Gastrocnemius medialis (tissue), 4 donors: Measurements from ENCODE around the gene DMKN. TPM values are rescaled to one million over a fixed set of nuclear protein-coding genes. Genes with fewer than 3 reads are reported as not detected.

Experiments used
- ATAC-seq, 2 donors: fragments of 150-250 bp; one replicate each; pipeline ENCODE4 v1.9.1; 2016
- DNase-seq, 2 donors: peaks; one replicate each; pipeline ENCODE4 v3.0.0-alpha.2; 2019
- H3K27ac ChIP-seq, 4 donors: fragments of 200-600 bp; sonication (generic); 1 replicate in 1 of 4; 2 replicates in 3 of 4; pipeline ENCODE4 v1.5.1; 2016 to 2018; ENCODE audit warnings: mild to moderate bottlenecking in 2 of 4, moderate library complexity in 1 of 4
- H3K27me3 ChIP-seq, 3 donors: fragments of 200-600 bp; sonication (generic) in 2 of 3; 1 replicate in 1 of 3; 2 replicates in 2 of 3; pipeline versions ENCODE4 v1.5.1 to v1.6.0; 2016 to 2019; ENCODE audit warnings: mild to moderate bottlenecking in 1 of 3, moderate library complexity in 1 of 3
- H3K36me3 ChIP-seq, 2 donors: fragments of 200-600 bp; sonication (generic) in 1 of 2; one replicate each; pipeline ENCODE4 v1.5.1; 2017 to 2018
- H3K4me1 ChIP-seq, 2 donors: fragments of 200-600 bp; sonication (generic) in 1 of 2; one replicate each; pipeline ENCODE4 v1.5.1; 2016 to 2017; ENCODE audit warnings: mild to moderate bottlenecking in 2 of 2
- H3K4me3 ChIP-seq, 4 donors: fragments of 200-600 bp; sonication (generic) in 3 of 4; 1 replicate in 1 of 4; 2 replicates in 3 of 4; pipeline ENCODE4 v1.5.1; 2016 to 2019; ENCODE audit warnings: mild to moderate bottlenecking in 2 of 4
- H3K9me3 ChIP-seq, 3 donors: fragments of 200-600 bp; sonication (generic) in 2 of 3; 1 replicate in 1 of 3; 2 replicates in 2 of 3; pipeline ENCODE4 v1.5.1; 2016 to 2019
- CTCF ChIP-seq, 5 experiments: fragments of 450-650 bp in 3 of 5; fragments of 200-600 bp in 2 of 5; sonication (generic) in 2 of 5; IDR thresholded peaks in 4 of 5; conservative IDR thresholded peaks in 1 of 5; 1 replicate in 4 of 5; 2 replicates in 1 of 5; pipeline ENCODE4 v1.5.1; 2016 to 2019; ENCODE audit warnings: antibody characterized with exemption in 5 of 5, mild to moderate bottlenecking in 3 of 5, moderate library complexity in 3 of 5
- POLR2A ChIP-seq, 2 donors: fragments of 450-650 bp; IDR thresholded peaks; one replicate each; pipeline ENCODE4 v1.6.1; 2017; ENCODE audit warnings: antibody characterized with exemption in 2 of 2, mild to moderate bottlenecking in 2 of 2, moderate library complexity in 2 of 2
- in situ Hi-C, 4 donors: fragments of 200-750 bp; cut with MboI; loops; one replicate each; pipeline versions ENCODE4 v1.15.0 to v1.8.0; 2017; ENCODE audit warnings: low sequenced_read_pairs in 4 of 4
- intact Hi-C: fragments of 100-400 bp; cut with DNase I; formaldehyde crosslinking; loops from one replicate; pipeline ENCODE4 v1.15.1; 2023; ENCODE audit warnings: low total_unique reads
- total RNA-seq, 4 donors: library from RNA; depleted of rRNA; stranded (reverse); fragments of >200 nt; gene quantifications; one replicate each; pipeline versions ENCODE4 v1.1.0 to v1.2.3, GENCODE V29; 2016

The DMKN gene
- total RNA-seq, 4 donors from 2014 or later = 0.89 TPM; not detected in 3

GRCh38 chr19:35558400-35559280, 45.2 kb upstream of the DMKN start:
- peaks cover 0 to 9% of the 10 kb centered on the region in 2 donors for H3K4me1 ChIP-seq
- no peak overlapping the region for H3K27ac ChIP-seq
- DNase-seq (no peak), ATAC-seq (no peak)
- peaks cover 19 to 29% (median 28%) of the 10 kb centered on the region in 3 donors for H3K27me3 ChIP-seq
- intact Hi-C loops = no loop called here
- H3K4me3 ChIP-seq = peak overlapping the region; percentile 37 to 52 (median 48)
- H3K36me3 ChIP-seq = no peaks in the 10 kb centered on the region
- no peaks in the 10 kb centered on the region for H3K9me3 ChIP-seq
- TF ChIP-seq POLR2A (IDR thresholded peaks at IDR 0.05) (no peak), CTCF (IDR thresholded peaks at IDR 0.05 in 4 of 5, conservative IDR thresholded peaks at IDR 0.05 in 1 of 5) (no peak)
- in situ Hi-C loops = no loop called here

- peak in 1 of 2 donors; percentile 34 for DNase-seq
- Histone ChIP-seq H3K9me3 (no peaks in the 10 kb centered on the region), H3K27me3 (peaks cover 19 to 28% (median 23%) of the 10 kb centered on the region in 3 donors), H3K4me3 (peak overlapping the region; percentile 37 to 52 (median 48)), H3K4me1 (peaks cover 0 to 9% of the 10 kb centered on the region in 2 donors), H3K27ac (no peak overlapping the region), H3K36me3 (no peaks in the 10 kb centered on the region)
- intact Hi-C loops (no loop called here), in situ Hi-C loops (no loop called here)
- peak; percentile 60 to 70 for ATAC-seq
- TF ChIP-seq POLR2A (IDR thresholded peaks at IDR 0.05) (no peak), CTCF (IDR thresholded peaks at IDR 0.05 in 4 of 5, conservative IDR thresholded peaks at IDR 0.05 in 1 of 5) (no peak)
These were observed 44.3 kb upstream of the DMKN start for GRCh38 chr19:35557539-35558399.

GRCh38 chr19:35556846-35557538, 43.5 kb upstream of the DMKN start:
- Histone ChIP-seq H3K27ac (no peak overlapping the region), H3K4me3 (no peak overlapping the region), H3K27me3 (peaks cover 19 to 28% (median 23%) of the 10 kb centered on the region in 3 donors), H3K9me3 (no peaks in the 10 kb centered on the region), H3K4me1 (peaks cover 0 to 9% of the 10 kb centered on the region in 2 donors), H3K36me3 (no peaks in the 10 kb centered on the region)
- intact Hi-C loops = no loop called here
- no peak for ATAC-seq
- DNase-seq = no peak
- in situ Hi-C loops = no loop called here
- TF ChIP-seq CTCF (IDR thresholded peaks at IDR 0.05 in 4 of 5, conservative IDR thresholded peaks at IDR 0.05 in 1 of 5) (no peak), POLR2A (IDR thresholded peaks at IDR 0.05) (no peak)

GRCh38 chr19:35556025-35556590, 42.7 kb upstream of the DMKN start:
- Histone ChIP-seq H3K36me3 (no peaks in the 10 kb centered on the region), H3K4me3 (no peak overlapping the region), H3K4me1 (peaks cover 0 to 9% of the 10 kb centered on the region in 2 donors), H3K27me3 (peaks cover 15 to 25% (median 23%) of the 10 kb centered on the region in 3 donors), H3K27ac (no peak overlapping the region), H3K9me3 (no peaks in the 10 kb centered on the region)
- no peak for TF ChIP-seq CTCF (IDR thresholded peaks at IDR 0.05 in 4 of 5, conservative IDR thresholded peaks at IDR 0.05 in 1 of 5)
- no peak for TF ChIP-seq POLR2A (IDR thresholded peaks at IDR 0.05)
- DNase-seq (no peak), ATAC-seq (no peak)
- intact Hi-C loops = no loop called here
- in situ Hi-C loops = no loop called here
